Neural cell (in vitro differentiated cells): ENCODE data around the gene EIF1B. TPM values are rescaled to one million over a fixed set of nuclear protein-coding genes. Genes with fewer than 3 reads are reported as not detected.

ENCODE experiments used
- H2AFZ ChIP-seq: fragments of 200-600, 300-800 bp; sonication (generic), shearing (Covaris generic); 2 replicates; pipeline ENCODE4 v1.6.0; 2014; ENCODE audit warnings: low read depth, mild to moderate bottlenecking, antibody characterized with exemption, low read length, moderate library complexity
- H3F3A ChIP-seq: fragments of 200-600 bp; shearing (Covaris generic); 2 replicates; pipeline ENCODE4 v1.6.1; 2016; ENCODE audit warnings: mild to moderate bottlenecking, moderate library complexity, mixed read lengths, antibody characterized with exemption, low read length; ENCODE audit not compliant: insufficient read depth, poor library complexity, severe bottlenecking
- H3K27ac ChIP-seq: fragments of 200-600, 300-800 bp; sonication (generic), shearing (Covaris generic); 2 replicates; pipeline ENCODE4 v1.5.1; 2014; ENCODE audit warnings: mild to moderate bottlenecking, low read length, moderate library complexity
- H3K27me3 ChIP-seq: fragments of 300-800, 200-600 bp; sonication (generic), shearing (Covaris generic); 2 replicates; pipeline ENCODE4 v1.6.0; 2014; ENCODE audit warnings: mild to moderate bottlenecking, low read depth, low read length, moderate library complexity; ENCODE audit not compliant: insufficient read depth
- H3K36me3 ChIP-seq: fragments of 300-800, 200-600 bp; sonication (generic), shearing (Covaris generic); 2 replicates; pipeline ENCODE4 v1.5.1; 2014; ENCODE audit warnings: mild to moderate bottlenecking, antibody characterized with exemption, low read length, moderate library complexity; ENCODE audit not compliant: insufficient read depth
- H3K4me2 ChIP-seq: fragments of 300-800, 200-600 bp; sonication (generic), shearing (Covaris generic); 2 replicates; pipeline ENCODE4 v1.6.0; 2014; ENCODE audit warnings: mild to moderate bottlenecking, low read length
- H3K4me3 ChIP-seq: fragments of 300-800, 200-600 bp; sonication (generic), shearing (Covaris generic); 2 replicates; pipeline ENCODE4 v1.5.1; 2014; ENCODE audit warnings: mild to moderate bottlenecking, low read length, moderate library complexity
- H3K79me2 ChIP-seq: fragments of 200-600 bp; shearing (Covaris generic); replicated peaks from 2 replicates; pipeline ENCODE4 v1.6.0; 2014; ENCODE audit warnings: mild to moderate bottlenecking, low read length, moderate library complexity; ENCODE audit not compliant: insufficient read depth
- H3K9ac ChIP-seq: fragments of 300-800, 200-600 bp; sonication (generic), shearing (Covaris generic); 2 replicates; pipeline ENCODE4 v1.6.1; 2016; ENCODE audit warnings: mild to moderate bottlenecking, low read length, mixed read lengths
- H3K9me2 ChIP-seq: fragments of 200-600 bp; shearing (Covaris generic); 2 replicates; pipeline ENCODE4 v1.6.1; 2016; ENCODE audit warnings: mild to moderate bottlenecking, low read length, mixed read lengths; ENCODE audit not compliant: insufficient read depth
- H3K9me3 ChIP-seq: fragments of 200-600, 300-800 bp; sonication (generic), shearing (Covaris generic); 2 replicates; pipeline ENCODE4 v1.6.1; 2016; ENCODE audit warnings: mild to moderate bottlenecking, mixed run types, low read length, moderate library complexity, mixed read lengths
- H4K20me1 ChIP-seq: fragments of 200-600 bp; shearing (Covaris generic); 2 replicates; pipeline ENCODE4 v1.6.1; 2016; ENCODE audit warnings: mild to moderate bottlenecking, mixed run types; ENCODE audit not compliant: insufficient read depth
- EP300 ChIP-seq: fragments of 450-650 bp; conservative IDR thresholded peaks from 2 replicates; pipeline ENCODE4 v1.6.1; 2014; ENCODE audit warnings: antibody characterized with exemption, mild to moderate bottlenecking, moderate library complexity; ENCODE audit not compliant: poor library complexity, severe bottlenecking
- EZH2 ChIP-seq: fragments of 200-600, 300-800 bp; shearing (Covaris generic), sonication (generic); IDR thresholded peaks from 2 replicates; pipeline ENCODE4 v1.6.1; 2014; ENCODE audit warnings: antibody characterized with exemption, low read length, borderline replicate concordance, mild to moderate bottlenecking; ENCODE audit not compliant: insufficient read depth, poor library complexity, severe bottlenecking
- MXI1 ChIP-seq: fragments of 450-650 bp; conservative IDR thresholded peaks from 2 replicates; pipeline ENCODE4 v1.6.1; 2014; ENCODE audit warnings: antibody characterized with exemption, mild to moderate bottlenecking; ENCODE audit not compliant: poor library complexity, severe bottlenecking
- POLR2AphosphoS5 ChIP-seq: IDR thresholded peaks from 2 replicates; pipeline ENCODE4 v1.6.1; 2012
- RAD21 ChIP-seq: fragments of 450-650 bp; conservative IDR thresholded peaks from 2 replicates; pipeline ENCODE4 v1.6.1; 2014; ENCODE audit warnings: antibody characterized with exemption, mild to moderate bottlenecking, moderate library complexity
- SMC3 ChIP-seq: fragments of 450-650 bp; conservative IDR thresholded peaks from 2 replicates; pipeline ENCODE4 v1.6.1; 2014; ENCODE audit warnings: antibody characterized with exemption, mild to moderate bottlenecking, moderate library complexity; ENCODE audit not compliant: poor library complexity
- TAF1 ChIP-seq: IDR thresholded peaks from 2 replicates; pipeline ENCODE4 v1.6.1; 2012; ENCODE audit warnings: low read depth
- polyA plus RNA-seq: library from polyadenylated mRNA; depleted of rRNA; stranded (reverse); fragments of >200 nt; gene quantifications from 2 replicates; pipeline ENCODE4 v1.2.3, GENCODE V29; 2014
- TF ChIP-seq, protein P1 (sequence below): fragments of 450-650 bp; IDR thresholded peaks from 2 replicates; pipeline ENCODE4 v1.5.1; 2014; ENCODE audit warnings: antibody characterized with exemption, mild to moderate bottlenecking, moderate library complexity; ENCODE audit not compliant: poor library complexity, severe bottlenecking
- TF ChIP-seq, protein P2 (sequence below): IDR thresholded peaks from 2 replicates; pipeline ENCODE4 v1.6.1; 2012; ENCODE audit warnings: borderline replicate concordance

The EIF1B gene
- polyA plus RNA-seq, 1 donor from 2014 or later, result 88.0 TPM

DNA sequence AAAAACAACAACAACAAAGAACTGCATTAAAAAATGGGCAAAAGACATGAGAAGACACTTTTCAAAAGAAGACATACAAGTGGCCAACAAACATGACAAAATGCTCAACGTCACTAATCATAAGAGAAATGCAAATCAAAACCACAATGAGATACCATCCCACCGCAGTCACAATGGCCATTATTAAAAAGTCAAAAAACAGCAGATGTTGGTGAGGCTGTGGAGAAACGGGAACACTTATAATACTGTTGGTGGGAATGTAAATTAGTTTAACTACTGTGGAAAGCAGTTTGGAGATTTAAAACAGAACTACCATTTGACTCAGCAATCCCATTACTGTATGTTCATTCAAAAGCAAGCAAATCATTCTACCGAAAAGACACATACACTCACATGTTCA, 15.1 kb downstream of the EIF1B start:
- no peak overlapping the region for H3K4me2 ChIP-seq
- no peak overlapping the region for H2AFZ ChIP-seq
- no peaks in the 10 kb centered on the region for H4K20me1 ChIP-seq
- H3K36me3 ChIP-seq, result no peaks in the 10 kb centered on the region
- H3K9ac ChIP-seq, result no peak overlapping the region
- H3K4me3 ChIP-seq, result no peak overlapping the region
- H3K9me3 ChIP-seq, result no peaks in the 10 kb centered on the region
- H3F3A ChIP-seq, result no peaks in the 10 kb centered on the region
- H3K27me3 ChIP-seq, result no peaks in the 10 kb centered on the region
- TF ChIP-seq EP300, result no peak
- TF ChIP-seq, protein P1, sequence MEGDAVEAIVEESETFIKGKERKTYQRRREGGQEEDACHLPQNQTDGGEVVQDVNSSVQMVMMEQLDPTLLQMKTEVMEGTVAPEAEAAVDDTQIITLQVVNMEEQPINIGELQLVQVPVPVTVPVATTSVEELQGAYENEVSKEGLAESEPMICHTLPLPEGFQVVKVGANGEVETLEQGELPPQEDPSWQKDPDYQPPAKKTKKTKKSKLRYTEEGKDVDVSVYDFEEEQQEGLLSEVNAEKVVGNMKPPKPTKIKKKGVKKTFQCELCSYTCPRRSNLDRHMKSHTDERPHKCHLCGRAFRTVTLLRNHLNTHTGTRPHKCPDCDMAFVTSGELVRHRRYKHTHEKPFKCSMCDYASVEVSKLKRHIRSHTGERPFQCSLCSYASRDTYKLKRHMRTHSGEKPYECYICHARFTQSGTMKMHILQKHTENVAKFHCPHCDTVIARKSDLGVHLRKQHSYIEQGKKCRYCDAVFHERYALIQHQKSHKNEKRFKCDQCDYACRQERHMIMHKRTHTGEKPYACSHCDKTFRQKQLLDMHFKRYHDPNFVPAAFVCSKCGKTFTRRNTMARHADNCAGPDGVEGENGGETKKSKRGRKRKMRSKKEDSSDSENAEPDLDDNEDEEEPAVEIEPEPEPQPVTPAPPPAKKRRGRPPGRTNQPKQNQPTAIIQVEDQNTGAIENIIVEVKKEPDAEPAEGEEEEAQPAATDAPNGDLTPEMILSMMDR, result no peak
- no peak for TF ChIP-seq TAF1
- TF ChIP-seq MXI1, result no peak
- TF ChIP-seq SMC3, result no peak
- no peak for TF ChIP-seq RAD21
- TF ChIP-seq EZH2, result no peak
- TF ChIP-seq, protein P2, sequence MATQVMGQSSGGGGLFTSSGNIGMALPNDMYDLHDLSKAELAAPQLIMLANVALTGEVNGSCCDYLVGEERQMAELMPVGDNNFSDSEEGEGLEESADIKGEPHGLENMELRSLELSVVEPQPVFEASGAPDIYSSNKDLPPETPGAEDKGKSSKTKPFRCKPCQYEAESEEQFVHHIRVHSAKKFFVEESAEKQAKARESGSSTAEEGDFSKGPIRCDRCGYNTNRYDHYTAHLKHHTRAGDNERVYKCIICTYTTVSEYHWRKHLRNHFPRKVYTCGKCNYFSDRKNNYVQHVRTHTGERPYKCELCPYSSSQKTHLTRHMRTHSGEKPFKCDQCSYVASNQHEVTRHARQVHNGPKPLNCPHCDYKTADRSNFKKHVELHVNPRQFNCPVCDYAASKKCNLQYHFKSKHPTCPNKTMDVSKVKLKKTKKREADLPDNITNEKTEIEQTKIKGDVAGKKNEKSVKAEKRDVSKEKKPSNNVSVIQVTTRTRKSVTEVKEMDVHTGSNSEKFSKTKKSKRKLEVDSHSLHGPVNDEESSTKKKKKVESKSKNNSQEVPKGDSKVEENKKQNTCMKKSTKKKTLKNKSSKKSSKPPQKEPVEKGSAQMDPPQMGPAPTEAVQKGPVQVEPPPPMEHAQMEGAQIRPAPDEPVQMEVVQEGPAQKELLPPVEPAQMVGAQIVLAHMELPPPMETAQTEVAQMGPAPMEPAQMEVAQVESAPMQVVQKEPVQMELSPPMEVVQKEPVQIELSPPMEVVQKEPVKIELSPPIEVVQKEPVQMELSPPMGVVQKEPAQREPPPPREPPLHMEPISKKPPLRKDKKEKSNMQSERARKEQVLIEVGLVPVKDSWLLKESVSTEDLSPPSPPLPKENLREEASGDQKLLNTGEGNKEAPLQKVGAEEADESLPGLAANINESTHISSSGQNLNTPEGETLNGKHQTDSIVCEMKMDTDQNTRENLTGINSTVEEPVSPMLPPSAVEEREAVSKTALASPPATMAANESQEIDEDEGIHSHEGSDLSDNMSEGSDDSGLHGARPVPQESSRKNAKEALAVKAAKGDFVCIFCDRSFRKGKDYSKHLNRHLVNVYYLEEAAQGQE, result no peak
- H3K79me2 ChIP-seq, result no peaks in the 10 kb centered on the region
- no peaks in the 10 kb centered on the region for H3K9me2 ChIP-seq
- H3K27ac ChIP-seq, result no peak overlapping the region

DNA sequence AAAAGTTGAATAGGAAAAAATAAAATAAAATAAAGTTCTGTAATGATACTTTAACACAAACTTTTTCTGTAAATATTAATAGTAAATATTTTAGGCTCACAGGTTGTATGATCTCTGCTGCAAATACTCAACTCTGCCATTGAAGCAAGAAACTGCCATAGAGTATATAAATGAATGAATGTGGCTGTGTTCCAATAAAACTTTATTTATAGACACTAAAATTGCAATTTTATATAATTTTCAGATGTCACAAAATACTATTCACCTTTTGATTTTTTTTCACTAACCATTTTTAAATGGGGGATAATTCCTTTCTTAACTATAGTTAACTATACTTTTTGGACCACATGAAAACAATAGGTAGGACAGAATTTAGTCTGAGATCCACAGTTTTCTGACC, 16.0 kb downstream of the EIF1B start:
- Histone ChIP-seq H3K9me3 (no peaks in the 10 kb centered on the region), H4K20me1 (no peaks in the 10 kb centered on the region), H3F3A (no peaks in the 10 kb centered on the region), H3K27me3 (no peaks in the 10 kb centered on the region), H3K9ac (no peak overlapping the region), H3K36me3 (no peaks in the 10 kb centered on the region), H3K4me3 (no peak overlapping the region), H3K4me2 (no peak overlapping the region), H3K79me2 (no peaks in the 10 kb centered on the region), H2AFZ (no peak overlapping the region), H3K27ac (no peak overlapping the region), H3K9me2 (no peaks in the 10 kb centered on the region)
- TF ChIP-seq POLR2AphosphoS5, result no peak
- no peak for TF ChIP-seq MXI1
- no peak for TF ChIP-seq TAF1
- TF ChIP-seq SMC3, result no peak
- TF ChIP-seq, protein P1, result no peak
- TF ChIP-seq EZH2, result no peak
- no peak for TF ChIP-seq RAD21
- TF ChIP-seq, protein P2, result no peak
- TF ChIP-seq EP300, result no peak
